NCI-H345 (cell line): ENCODE data around the gene ZNF532.
"Not testable (repeated sequence)": the region's sequence is repeated elsewhere in the genome, so short reads cannot be mapped to it uniquely, and the experiment has no call there.

Source experiments
- DNase-seq: peaks from one replicate; lab custom pipeline; 2025; lab: John Stamatoyannopoulos, UW

The ZNF532 gene

DNA sequence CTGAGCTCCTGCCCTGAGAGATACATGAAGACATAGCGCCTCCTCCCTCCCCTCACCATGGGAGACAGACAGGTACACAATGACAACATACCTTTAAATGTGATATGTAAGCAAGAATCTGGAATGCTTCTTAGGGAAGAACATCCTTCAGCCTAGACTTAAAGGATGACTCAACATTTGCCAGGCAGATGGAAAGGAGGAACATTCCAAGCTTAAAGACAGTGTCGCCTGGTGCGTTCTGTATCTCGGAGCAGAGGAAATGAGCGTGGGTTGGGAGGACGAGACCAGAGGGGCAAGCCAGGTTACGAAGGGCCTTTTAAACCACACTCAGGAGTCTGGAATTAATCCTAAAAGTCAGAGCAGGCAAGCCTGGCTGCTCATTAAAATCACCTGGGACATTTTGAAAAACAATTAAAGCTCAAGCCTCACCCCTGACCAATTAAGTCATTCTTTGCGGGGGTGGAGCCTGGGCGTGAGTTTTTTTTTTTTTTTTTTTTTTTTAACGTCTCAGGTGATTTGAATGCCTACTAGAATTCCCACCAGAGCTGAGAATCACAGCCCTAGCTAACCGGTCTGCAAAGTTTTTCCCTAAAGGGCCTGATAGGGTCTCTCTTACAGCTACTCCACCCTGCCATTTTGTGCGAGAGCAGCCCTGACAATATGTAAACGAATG, 143.8 kb downstream of the ZNF532 start:
- DNase-seq, result no peak

- DNase-seq, result no peak
These were observed 145.2 kb downstream of the ZNF532 start for GRCh38 chr18:59009846-59010245.

- no peak for DNase-seq
These were observed 146.6 kb downstream of the ZNF532 start for GRCh38 chr18:59011289-59011688.

- no peak for DNase-seq
These were observed 147.1 kb downstream of the ZNF532 start for GRCh38 chr18:59011786-59012185.

GRCh38 chr18:59012815-59013705, 148.4 kb downstream of the ZNF532 start:
- no peak for DNase-seq

DNA sequence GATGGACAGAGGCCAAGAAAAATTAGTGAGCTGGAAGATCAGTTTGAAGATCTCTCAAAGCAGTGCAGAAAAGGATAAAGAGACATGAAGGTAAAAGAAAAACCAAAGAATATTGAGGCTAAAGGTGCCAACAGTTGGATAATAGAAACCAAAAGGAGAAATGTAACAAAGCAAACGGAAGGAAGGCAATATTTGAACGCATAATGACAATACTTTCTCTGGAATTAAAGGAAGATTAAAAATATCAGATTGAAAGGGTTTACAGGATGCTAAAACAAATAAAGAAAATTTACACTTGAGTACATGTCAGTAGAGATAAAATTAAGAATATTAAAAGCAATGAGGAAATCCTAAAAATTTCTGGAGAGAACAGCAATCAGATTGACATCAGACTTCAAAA, 149.1 kb downstream of the ZNF532 start:
- no peak for DNase-seq

DNA sequence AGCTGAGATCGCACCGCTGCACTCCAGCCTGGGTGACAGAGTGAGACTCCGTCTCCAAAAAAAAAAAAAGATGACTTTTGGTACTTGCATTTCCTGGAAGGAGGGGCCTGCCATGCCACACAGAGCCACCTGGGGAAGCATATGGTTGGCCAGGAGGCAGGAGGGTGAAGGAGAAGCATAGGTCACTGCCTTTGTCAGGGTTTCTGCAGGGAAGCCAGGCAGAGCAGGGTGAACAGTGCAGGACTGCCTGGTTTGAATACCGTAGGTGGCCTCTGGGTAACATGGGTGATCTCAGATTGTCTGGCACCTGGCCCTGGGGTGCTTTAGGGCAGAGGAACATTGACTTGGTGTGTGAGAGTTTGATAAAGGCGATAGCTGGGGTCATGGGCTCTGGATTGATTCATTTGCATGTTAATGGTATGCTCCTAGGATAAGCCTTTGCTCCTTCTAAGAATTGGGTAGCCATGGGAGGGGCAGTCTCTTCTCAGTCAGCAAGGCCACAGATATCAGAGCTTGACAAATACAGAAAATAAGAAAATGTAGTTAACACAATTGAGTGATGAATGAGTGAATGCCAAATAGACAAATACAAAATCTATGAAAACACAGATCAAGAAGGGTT, 151.0 kb downstream of the ZNF532 start:
- no peak for DNase-seq

GRCh38 chr18:59021500-59021899, 156.8 kb downstream of the ZNF532 start:
- DNase-seq, result peak; percentile 29

DNA sequence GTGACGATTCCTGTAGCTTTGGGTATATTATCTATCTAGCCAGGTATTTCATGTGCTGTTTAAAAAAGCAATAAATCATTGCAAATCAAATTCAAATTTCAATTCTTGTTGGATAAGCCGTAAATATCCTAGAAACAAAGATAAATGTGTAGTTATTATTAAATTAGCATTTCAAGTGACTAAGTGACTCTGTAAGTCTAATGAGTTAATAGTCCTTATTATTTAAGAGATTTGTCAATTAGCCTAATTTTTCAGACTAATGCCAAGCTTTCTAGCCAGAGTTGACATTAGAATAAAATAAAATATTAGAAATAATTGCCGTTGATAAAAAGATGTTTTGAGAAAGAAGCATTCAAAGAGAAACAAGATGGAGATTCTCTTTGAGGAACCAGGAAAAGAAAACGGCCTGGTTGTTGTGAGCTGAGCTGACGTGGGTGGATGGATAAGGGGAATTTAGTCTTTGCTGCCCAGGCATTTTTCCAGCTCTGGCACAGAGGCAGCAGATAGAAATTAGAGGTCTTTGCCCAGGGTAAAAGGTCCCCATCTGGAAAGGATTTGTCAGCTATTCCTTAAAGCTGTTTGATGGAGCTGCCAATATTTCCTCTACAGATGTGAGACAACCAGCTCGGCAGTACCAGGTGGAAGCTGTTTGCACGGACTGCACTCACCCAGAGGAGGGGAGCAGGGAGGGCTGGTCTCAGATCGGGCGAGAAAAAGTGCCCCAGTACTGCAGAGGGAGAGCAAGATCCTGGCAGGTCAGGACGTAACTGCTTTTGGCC, 157.7 kb downstream of the ZNF532 start:
- no peak for DNase-seq

DNA sequence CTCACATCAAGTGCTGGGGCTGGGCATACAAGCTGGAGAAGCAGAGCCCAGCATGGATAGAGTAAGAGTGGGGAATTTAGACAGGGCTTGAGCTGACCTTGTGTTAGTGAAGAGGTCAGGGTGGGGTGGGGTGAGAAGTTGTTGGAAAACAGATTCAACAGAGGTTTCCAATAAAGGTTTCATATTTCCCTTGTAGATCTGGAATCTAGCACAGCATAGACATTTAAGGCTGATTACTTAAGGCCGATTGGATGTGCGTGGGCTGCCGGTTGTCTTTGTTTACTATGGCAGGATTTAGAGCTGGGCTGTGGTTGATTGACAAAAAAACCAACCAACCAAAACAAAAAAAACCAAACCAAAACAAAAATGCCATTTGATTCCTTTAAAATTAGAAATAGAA, 160.2 kb downstream of the ZNF532 start:
- DNase-seq, result no peak

DNA sequence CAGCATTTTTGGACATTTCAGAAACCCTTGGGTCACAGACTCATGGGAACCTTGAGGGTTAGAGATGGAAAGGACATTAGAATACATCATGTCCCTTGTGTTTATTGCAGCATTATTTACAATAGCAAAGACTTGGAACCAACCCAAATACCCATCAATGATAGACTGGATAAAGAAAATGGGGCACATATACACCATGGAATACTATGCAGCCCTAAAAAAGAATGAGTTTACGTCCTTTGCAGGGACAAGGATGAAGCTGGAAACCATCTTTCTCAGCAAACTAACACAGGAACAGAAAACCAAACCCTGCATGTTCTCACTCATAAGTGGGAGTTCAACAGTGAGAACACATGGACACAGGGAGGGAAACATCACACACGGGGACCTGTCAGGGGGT, 160.9 kb downstream of the ZNF532 start:
- DNase-seq, result not testable (repeated sequence)

DNA sequence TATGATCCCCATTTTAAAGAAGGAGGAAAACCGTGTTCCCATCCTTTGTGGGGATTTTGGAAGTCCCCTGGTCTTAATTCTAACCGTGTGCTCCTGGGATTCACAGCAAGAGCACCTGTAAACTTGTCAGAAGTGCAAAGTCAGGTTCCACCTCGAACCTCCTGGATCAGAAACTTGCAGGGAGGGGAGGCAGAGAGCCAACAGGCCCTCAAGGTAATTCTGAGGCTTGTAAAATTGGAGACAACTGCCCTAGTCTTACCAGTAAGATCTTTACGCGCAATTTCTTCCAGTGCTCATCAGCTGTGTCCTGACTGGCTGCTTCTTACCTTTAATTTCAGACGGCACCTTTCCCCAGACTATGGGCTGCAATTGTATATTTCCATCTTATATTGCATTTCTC, 161.7 kb downstream of the ZNF532 start:
- DNase-seq, result no peak

DNA sequence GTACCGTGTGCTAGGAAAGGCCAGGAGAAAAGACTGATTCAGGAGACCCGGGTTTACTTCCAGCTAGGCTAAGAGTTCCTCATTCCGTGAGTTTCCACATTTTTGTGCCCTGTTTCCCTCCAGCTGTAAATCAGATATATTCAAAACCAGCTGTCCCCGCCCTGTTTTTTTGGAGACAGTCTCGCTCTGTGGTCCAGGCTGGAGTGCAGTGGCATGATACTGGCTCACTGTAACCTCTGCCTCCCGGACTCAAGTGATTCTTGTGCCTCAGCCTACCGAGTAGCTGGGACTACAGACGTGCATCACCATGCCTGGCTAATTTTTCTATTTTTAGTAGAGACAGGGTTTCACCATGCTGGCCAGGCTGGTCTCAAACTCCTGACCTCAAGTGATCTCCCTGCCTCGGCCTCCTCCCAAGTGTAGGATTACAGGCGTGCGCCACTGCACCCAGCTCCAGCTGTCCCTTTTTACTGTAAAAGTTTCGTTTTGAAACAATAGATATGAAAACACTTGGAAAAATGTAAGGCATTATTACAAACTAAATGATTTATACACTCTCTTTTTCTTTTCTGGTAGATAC, 162.2 kb downstream of the ZNF532 start:
- DNase-seq, result no peak

DNA sequence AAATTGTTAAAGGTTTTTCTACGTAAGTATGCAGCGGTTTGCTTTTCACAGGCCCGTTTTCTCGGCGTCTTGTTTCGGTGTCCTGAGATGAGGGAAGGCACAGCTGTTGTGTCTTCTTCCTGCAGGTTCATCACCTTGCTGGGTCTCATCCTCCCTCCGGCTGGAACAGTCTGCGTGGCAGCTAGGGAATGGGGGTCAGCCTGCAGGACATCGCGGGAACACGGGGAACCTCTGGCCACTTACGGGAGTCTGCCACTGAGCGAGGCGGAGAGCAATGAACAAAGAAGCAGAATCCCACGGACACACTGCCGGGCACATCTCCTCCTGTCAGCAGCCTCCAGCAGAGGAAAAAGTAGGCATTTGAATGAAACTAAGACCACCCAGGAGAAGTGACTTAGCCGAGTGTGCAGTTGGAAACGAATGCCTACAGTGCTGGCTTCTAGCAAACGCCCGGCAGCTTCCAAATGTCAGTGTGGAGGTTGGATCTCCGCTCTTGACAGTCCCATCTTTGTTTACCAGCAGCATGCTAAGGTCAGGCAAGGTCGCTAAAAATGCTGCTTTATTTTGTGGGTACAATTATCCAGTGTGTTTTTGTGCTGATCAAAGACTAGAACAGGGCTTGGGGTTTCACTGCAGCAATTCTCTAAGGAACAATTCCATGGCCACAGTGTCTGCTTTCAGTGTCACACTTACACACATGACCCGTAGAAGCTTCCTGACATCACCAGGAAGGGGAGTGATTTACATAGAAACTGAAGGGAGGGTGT, 165.2 kb downstream of the ZNF532 start:
- DNase-seq, result no peak

DNA sequence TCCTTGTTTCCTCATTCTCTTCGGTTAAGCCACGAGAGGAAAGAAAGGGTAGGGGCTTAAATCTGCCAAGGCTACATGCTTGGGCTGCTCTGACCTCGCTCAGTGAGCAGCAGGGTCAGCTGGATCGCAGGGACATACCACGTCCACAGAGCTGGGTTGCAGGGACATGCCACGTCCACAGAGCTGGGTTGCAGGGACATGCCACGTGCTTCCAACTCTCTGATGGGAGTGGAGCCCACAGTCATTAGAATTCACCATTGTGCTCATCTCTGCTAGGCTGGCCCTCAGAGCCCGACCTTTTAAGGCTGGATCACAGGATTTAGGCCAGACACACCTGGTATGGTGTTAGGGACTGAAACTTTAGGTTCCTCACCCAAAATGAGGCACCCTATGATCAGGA, 167.6 kb downstream of the ZNF532 start:
- DNase-seq, result no peak

DNA sequence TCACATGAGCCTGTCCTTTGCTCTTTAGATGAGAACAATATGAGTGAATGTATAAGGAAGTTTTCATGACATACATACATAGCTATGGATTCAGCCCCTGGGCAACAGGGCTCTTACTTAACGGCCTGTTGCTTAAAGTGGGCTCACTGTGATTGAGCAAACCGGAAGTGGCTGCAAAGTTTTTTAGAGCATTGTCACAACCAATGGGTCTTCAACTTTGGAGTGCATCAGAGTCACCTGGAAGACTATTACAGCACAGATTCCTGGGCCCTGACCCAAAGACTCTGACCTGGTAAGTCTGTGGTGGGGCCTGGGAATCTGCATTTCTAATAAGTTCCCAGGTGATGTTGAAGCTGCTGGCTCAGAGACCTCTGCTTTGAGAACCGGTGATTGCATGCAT, 168.7 kb downstream of the ZNF532 start:
- DNase-seq, result no peak

DNA sequence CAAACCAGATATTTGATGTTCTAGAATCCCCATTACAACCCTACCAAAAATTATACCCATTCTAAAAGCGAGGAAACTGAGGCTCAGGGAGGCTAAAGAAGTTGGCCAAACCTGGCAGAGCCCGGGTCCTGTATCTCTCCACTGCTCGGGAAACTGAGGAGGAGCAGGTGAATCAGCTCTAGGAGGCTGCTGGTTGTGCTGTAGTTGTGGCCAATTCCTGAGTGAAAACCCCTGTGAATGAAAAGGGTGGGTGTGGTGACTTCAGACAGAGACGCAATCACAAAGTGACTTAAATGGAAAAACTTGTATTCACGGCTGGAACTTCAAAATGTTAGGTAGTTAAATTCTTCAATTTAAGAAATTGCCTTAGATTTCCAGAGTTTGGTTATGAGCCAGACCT, 169.3 kb downstream of the ZNF532 start:
- no peak for DNase-seq

DNA sequence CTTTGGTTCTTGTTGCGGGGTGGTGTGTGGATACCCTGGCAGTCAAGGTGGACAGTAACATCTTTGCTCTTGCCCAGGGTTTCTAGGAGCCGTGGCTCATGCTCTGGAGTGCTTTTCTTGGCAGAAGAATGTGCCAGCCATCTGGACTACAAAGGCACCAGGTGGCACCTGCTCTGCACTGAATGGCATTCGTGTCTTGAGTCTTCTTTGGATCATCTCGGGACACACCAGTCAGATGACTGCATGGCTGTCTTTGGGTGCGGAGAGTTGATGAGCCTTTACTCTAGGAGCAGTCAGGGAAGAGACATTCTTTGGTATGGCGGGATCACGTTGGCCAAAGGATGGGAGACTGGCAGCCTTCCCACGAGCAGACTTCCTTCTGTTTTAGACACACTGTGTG, 170.9 kb downstream of the ZNF532 start:
- DNase-seq, result no peak
